GM19043 (cell line): ENCODE data around the gene DPYSL5.
"Not testable (repeated sequence)": the region's sequence is repeated elsewhere in the genome, so short reads cannot be mapped to it uniquely, and the experiment has no call there.

ENCODE experiments used
- ATAC-seq: cut with Tn5 transposase; IDR thresholded peaks from one replicate; pipeline ENCODE4 v1.9.1; 2021; ENCODE audit warnings: low read depth; ENCODE audit not compliant: unreplicated experiment

DPYSL5 gene, protein sequence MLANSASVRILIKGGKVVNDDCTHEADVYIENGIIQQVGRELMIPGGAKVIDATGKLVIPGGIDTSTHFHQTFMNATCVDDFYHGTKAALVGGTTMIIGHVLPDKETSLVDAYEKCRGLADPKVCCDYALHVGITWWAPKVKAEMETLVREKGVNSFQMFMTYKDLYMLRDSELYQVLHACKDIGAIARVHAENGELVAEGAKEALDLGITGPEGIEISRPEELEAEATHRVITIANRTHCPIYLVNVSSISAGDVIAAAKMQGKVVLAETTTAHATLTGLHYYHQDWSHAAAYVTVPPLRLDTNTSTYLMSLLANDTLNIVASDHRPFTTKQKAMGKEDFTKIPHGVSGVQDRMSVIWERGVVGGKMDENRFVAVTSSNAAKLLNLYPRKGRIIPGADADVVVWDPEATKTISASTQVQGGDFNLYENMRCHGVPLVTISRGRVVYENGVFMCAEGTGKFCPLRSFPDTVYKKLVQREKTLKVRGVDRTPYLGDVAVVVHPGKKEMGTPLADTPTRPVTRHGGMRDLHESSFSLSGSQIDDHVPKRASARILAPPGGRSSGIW

DNA sequence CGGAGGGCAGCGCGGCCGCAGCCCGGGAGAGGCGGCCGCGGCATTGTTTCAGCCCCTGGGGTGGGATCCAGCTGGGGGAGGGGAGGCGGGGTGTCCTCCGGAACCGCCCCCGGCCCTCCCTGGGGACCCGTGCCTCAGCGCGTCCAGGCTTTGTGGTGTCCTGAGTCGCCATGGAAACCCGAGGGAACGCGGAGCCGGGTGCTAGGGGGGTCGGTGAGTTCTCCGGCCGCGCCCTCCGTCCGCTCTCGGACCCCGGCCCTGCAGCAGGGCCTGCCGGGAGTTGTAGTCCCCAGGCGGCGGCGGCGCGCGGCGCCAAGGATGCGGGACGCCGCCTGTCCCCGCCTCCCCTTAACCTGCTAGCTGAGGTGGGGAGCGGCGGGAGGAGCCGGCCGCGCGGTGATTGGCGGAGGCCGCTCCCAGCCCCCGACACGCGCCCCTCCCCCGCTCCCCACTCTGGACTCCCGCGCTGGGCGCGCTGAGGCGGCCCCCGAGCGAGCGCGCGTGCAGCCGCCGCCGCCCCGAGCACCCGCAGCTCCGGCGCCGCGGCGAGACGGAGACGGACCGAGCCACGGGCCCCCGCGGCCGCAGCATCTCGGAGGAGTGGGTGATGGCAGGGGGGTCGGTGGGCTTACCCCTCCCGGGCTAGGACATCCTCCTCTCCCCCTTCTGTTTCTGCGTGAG lies at the start of gene DPYSL5:
TSS of gene DPYSL5 (plus strand) at position 478 of the 681 bp plus-strand sequence. CDS start 50,368 bp downstream, outside the sequence.
- no peak for ATAC-seq

DNA sequence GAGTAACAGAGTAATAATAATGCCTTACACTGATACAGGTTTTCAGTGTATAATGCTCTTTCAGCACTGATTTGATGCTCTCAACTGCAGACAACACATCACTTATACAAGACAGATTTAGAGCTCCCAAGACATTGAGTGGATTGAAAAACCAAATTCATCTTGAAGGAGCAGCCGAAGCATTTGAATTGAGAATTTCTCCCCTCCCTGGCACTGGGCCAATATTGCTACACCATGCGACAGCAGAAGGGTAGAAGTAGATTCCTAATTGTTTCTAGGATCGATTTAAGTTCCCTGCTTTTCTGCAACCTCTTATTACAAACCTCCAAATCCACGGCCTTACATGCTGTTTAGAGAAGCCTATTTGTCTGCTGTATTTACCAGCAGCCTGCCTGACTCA lies 46.6 kb upstream of the DPYSL5 start:
- ATAC-seq = no peak

DNA sequence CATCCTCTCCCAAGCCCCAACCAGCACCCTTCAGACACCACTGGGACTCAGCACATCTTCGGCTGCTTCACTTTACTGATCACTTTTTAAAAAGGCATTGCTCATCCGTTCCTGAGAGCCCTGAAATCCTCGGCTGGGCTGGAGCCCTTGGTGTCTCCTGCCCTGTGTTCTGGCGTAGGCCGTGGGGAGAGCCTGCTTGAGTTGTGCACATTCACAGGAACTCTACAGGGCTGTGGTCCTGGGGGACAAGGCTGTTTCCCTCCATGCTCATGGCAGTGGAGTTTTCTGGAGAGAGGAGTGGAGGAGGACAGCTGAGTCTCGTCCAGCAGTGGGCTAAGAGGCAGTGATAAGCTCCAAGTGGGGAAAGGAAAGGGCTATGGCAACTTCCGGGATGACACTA lies 46.1 kb upstream of the DPYSL5 start:
- no peak for ATAC-seq

DNA sequence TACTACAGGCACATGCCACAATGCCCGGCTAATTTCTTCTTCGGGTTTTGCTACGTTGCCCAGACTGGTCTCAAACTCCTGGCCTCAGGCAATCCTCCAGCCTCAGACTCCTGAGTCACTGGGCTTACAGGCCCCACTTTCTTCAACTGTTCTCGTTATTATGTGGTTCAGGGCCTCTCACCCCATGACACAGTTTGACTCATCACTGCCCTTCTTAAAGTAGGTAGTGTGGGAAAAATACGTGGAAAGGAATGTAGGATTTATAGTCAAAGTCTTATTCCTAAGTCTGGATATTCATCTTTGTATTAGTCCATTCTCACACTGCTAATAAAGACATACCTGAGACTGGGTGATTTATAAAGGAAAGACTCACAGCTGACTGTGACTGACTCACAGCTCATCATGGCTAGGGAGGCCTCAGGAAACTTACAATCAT lies 42.7 kb upstream of the DPYSL5 start:
- ATAC-seq = no peak

DNA sequence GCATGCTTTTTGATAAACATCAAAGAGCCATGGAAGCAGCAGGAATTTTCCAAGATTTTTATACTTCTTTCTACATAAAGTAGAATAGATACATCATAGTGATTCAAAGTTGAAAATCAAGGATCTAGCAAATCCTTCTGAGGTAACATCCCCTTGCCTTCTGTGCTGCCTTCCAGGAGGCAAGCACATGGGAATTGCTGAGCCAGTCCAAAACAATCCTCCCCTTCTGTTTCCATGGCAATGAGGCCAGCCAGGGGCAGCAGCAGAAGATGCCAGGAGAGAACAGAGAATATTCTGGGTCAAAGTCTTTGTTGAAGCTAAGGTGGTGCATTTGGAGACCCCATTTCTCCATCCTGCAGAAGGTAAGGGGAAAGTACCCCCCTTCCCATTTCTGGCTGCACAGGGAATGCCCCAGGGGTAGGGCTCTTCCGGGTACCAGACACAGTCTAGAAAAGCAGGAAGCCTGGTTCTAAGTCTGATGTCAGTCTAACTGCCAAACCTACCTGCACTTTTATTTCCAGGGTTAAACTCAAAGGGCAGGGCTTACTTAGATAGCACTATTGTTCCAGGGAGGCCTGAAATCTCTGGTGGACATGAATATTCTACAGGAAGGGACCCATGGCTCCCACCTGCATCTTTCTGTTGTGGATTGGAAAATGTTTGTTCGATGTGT lies 40.0 kb upstream of the DPYSL5 start:
- no peak for ATAC-seq

DNA sequence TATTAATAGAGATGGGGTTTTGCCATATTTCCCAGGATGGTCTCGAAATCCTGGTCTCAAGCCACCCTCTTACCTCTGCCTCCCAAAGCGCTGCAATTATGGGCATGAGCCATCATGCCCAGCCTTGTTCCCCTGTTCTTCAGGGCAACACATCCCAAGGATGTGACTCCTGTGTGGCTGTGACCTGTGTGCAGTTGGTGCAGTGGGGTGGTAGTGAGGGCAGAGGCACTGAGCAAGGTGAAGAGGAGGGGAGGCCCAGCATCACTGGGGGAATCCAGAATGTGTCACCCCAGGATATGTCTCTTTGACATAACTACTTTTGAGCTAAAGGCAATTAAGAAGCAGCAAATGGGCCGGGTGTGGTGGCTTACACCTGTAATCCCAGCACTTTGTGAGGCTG lies 38.7 kb upstream of the DPYSL5 start:
- ATAC-seq = no peak

DNA sequence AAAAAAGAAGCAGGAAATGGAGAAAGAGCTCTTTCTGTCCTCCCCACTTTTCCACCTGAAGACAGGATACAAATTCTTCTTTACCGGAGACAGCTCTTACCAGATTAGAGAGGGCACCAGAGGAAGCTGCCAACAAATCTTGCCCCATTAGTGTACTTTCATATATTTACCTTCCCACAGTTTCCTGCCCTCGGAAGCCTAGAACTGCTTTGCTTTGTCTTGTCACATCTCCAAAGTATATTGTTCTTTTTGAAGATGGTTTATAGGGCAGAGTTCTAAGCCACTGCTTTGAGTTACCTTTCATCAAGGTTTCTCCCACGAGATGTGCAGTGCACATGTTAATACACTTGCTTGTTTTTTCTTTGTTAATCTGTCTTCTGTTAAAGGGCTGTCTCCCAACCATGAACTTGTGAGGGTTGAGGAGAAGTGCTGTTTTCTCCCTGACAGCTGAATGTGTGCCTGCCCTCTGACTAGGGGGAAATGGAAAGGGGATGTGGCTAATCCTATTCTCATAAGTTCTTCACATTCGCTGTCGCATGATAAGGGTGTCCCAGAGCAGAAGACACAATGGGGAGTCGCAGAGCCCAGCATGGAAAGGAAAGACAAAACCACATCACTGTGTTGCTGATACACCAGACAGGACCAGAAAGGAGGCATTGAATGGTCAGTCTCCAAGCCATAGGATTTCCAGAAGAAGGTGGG lies 37.9 kb upstream of the DPYSL5 start:
- ATAC-seq = no peak

DNA sequence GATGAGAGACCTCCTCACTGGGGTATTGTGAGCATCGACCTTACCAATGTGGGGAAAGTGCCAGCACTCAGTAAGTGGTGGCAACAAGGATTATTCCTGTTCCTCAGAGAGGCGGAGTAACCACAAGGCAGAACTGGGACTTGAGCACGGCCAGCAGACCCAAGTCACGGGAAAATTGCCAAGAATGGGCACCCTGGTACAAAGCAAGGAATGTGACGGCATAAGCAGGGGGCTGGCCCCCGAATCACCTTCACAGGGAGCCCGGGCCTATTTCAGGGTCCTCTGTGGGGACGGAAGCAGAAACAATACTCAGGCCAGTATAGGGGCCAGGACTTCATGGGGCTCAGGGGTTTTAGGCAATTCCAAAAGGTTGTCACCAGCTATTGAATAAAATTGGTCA lies 36.7 kb upstream of the DPYSL5 start:
- no peak for ATAC-seq

DNA sequence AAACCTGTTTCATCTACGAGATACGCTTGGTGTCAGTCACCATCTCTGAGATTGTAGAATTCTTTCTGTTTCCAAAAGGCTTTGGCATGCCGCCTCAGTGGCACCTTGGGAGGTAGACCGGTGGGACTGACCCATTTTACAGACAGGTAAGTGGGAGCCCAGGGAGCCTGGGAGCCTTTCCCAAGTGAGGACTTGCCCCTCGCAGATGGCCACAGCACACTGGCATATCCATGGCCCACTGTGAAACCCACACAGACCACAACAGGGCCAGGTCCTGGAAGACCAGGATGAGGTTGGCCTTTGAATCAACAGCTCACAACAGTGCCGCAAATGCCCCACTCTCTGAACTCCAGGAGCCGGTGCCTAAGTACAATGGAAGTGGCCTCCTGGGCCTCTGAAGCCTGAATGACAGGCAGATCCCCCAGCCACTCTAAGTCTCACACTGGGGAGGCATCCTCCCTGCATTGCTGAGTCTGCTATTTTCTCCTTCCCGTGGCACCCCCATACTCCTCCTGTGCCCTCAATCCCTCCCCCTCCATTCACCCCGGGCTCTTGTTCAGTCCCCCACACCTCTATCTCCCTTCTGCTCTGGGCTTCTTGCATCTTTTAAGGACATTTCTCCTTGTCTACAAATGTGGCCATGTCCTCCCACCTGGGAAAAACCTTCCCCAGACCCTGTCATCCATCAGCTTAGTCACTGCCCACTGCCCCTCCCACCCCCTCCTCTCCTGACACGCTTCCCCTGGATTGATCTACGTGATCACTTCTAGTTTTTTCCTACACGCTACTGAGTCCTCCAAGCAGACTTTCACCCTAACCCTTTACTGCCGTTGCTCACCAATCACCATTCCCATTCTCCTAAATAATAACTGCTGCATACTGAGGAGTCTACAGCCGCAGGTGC lies 35.9 kb upstream of the DPYSL5 start:
- no peak for ATAC-seq

DNA sequence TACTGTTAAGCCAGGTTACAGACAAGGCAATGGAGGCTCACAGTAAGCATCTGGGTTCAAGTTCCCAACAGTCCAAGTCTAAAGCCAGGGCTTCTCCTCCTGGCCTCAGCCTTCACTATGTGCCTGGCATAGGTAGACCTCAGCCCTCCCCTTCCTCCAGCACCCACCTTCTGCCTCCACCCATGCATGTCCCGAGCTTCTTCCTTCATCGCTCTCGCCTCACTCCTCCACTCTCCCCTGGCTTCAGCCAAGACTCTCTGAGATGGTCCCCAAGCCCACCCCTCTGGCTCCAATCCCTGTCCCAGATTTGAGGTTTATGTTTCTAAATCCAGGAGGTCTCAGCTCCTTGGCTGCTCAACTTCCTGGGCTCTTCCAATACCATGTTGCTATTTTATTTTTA lies 35.2 kb upstream of the DPYSL5 start:
- no peak for ATAC-seq

DNA sequence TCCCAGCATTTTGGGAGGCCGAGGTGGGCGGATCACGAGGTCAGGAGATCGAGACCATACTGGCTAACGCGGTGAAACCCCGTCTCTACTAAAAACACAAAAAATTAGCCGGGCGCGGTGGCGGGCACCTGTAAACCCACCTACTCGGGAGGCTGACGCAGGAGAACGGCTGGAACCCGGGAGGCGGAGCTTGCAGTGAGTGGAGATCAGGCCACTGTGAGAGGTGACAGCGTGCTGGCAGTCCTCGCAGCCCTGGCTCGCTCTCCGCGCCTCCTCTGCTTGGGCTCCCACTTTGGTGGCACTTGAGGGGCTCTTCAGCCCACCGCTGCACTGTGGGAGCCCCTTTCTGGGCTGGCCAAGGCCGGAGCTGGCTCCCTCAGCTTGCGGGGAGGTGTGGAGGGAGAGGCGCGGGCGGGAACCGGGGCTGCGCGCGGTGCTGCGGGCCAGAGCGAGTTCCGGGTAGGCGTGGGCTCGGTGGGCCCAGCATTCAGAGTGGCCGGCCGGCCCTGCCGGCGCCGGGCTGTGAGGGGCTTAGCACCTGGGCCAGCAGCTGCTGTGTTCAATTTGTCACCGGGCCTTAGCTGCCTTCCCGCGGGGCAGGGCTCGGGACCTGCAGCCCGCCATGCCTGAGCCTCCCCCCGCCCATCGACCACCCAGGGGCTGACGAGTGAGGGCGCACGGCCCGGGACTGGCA lies 33.7 kb upstream of the DPYSL5 start:
- not testable (repeated sequence) for ATAC-seq

DNA sequence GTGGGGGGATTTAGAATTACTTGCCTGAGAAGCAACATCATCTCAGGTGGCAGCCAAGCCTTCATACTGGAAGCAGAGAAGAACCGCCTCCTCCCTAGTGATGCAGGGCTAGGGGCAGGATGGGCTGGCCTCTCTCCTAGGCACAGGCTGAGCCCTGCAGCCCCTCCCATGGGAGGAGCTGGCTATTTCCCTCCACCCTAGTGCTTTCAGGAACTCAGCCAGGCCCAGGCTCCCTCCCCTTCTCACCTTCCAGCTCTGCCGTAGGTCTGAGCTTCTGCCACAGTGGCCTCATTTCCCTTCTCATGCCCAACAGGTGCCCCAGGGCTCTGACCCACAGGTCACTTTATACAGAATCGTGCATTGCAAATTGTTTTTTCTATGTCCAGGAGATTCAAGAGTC lies 31.0 kb upstream of the DPYSL5 start:
- no peak for ATAC-seq

DNA sequence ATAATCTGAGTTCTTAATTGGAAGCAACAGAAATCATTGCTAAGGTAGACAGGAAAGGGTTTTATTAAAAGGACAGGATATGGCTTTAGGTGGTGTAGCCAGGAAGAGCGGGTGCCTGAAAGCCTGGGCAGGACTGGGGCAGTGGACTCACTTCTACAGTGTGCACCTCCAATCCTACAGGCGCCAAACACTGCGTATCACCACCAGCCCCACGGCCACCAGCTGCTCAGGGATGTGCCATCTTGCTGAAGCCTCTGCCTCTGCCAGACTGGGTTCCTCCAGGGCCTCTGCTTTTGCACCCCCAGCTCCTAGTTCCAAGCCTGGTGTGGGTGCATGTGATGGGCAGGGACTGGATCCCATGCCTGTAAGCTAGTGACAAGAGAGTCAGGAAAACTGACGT lies 29.7 kb upstream of the DPYSL5 start:
- ATAC-seq = no peak

DNA sequence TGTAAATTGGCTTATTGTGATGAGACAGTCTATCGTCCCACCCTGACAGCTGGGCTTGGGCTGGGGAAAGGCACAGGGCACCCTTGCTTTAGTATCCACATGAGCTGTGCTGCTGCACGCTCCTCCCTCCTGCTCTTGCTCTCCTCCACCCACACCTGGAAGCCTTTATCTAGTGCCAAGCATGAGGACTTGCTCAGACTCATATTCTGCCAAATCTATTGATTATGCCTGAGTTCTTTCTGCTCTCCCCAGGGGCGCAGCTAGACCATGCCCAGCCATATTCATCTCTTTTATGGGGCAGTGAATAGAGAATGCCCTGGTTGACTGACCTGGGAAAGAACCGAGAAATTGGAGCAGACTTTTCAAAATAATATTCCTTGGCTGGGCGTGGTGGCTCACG lies 29.0 kb upstream of the DPYSL5 start:
- ATAC-seq = no peak

DNA sequence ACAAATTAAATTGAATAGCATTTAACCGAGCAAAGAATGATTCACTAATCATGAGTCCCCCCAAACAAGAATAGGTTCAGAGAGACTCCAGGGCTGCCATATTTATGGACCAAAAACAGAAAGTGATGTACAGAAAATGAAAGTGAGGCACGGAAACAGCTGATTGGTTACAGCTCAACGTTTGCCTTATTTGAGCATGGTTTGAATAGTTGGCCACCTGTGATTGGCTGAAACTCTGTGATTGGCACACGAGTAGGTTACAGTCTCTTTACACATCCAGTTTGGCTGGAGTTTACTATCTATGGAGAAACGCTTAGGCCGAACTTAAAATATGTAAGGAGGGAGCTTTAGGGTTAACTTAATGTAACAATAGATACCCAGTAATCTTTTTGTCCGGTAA lies 27.0 kb upstream of the DPYSL5 start:
- ATAC-seq = no peak

DNA sequence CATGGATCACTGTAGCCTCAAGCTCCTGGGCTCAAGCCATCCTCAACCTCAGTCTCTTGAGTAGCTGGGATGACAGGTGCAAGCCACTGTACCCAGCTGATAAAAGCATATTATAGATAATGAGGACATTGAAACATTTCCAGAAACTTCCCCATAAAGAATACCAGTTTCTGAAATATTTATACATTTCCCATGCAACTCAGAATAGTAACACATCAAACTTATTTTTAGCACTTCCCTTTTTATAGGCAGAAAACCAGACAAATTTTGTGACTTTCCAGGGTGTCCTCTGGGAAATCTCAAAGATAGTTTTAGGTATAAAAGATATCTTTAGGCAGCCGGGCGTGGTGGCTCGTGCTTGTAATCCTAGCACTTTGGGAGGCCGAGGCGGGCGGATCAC lies 25.1 kb upstream of the DPYSL5 start:
- no peak for ATAC-seq

DNA sequence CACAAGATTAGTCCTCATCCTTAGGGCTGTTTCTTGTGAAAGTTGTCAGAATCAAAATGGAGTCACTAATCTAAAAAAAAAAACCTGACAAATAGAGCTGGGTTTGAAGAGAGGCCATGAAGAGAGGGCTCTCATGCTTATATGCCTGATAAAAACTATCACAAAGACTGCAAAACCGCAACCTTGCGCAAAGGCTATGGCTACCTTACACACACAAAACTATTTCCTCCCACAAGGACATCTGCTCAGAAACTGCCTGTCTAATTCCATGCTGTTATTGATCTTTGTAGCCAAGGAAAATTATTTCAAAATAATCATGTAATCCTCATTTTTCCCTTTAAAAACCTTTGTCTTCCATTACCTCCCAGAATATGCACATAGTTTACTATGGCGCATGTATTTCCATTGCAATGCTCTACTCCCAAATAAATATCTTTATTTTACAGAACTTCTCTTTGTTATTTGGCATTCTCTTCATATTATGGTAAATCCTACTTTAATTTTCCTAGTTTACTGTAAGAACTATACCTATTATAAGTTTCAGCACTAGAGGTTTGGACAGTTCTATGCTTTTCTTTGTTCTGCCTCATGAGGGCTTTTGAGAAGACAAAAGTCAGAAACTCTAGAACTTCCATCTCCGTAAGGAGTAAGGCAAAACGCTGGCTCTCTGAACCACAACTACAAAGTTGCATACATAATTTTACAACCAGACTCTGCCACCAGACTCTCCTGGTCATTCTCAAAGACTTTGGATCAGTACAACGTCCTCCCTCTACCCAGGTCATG lies 9.6 kb upstream of the DPYSL5 start:
- no peak for ATAC-seq

DNA sequence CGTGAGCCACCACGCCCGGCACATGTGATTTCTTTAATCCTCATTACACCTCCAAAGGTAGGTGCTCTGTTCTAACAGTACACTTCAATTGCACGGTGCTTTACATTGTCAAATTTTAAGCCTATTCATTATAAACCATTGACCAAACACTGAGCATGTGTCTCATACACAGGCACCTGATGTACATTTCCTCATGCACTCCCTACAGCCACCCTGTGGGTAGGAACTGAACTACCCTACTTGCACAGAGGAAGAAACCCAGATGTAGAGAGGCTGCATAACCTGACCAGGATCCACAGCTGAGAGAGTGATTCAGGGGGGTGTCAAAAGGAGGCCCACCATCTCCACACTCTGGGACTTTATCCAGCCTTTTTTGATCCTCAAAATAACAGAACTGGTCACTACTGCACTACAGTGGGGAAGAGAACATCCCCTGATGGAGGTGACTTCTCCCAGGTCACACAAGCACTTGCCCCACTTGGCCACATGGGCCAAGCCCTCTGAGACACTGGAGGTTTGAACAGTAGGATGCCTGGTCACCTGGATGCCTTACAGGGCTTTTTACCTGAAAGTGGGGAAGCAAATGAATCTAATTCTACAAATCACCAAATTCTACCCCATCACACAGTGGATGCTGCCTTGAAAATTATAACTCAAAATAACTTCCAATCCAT lies 6.9 kb upstream of the DPYSL5 start:
- no peak for ATAC-seq
